A549 (cell line): ENCODE results near the gene STOX2. TPM values are rescaled to one million over a fixed set of nuclear protein-coding genes. Genes with fewer than 3 reads are reported as not detected.

Experiments
- ATAC-seq, 2 experiments: fragments of 200-7000 bp in 1 of 2; fragments of >200 bp in 1 of 2; cut with Nextera tagmentation in 1 of 2; cut with Tn5 transposase in 1 of 2; 3 replicates each; pipeline versions ENCODE4 v1.8.0 to v1.9.1; 2018 to 2020; ENCODE audit warnings: mild to moderate bottlenecking in 1 of 2, moderate library complexity in 1 of 2
- CTCF ChIA-PET: fragments of 300-600 bp; sonication (Branson Sonifier 250); formaldehyde crosslinking; extraction: SDS; loops from one replicate; lab custom pipeline; 2021; ENCODE audit warnings: antibody characterized with exemption, inconsistent platforms; lab: Yijun Ruan, JAX
- POLR2A ChIA-PET: fragments of 350-600 bp; formaldehyde crosslinking; extraction: SDS; loops from one replicate; lab custom pipeline; 2021; ENCODE audit warnings: antibody characterized with exemption, inconsistent platforms; lab: Yijun Ruan, JAX
- DNase-seq, 2 experiments: peaks; one replicate each; pipeline versions ENCODE4 v3.0.0 to v3.0.0-alpha.2; 2011 to 2016; ENCODE audit warnings: low read depth in 1 of 2, low spot score in 1 of 2
- FAIRE-seq: peaks from 2 replicates; lab custom pipeline; 2011; peaks lifted over from hg19 to GRCh38; lab: Jason Lieb, UNC
- H3K27ac ChIP-seq, 2 experiments: fragments of >200 bp; sonication (Bioruptor Twin); formaldehyde crosslinking; 3 replicates each; pipeline ENCODE4 v1.5.1; 2016 to 2017
- H3K4me1 ChIP-seq: fragments of >200 bp; sonication (Bioruptor Twin); formaldehyde crosslinking; 3 replicates; pipeline ENCODE4 v1.6.1; 2016
- H3K4me2 ChIP-seq: fragments of >200 bp; sonication (Bioruptor Twin); formaldehyde crosslinking; 3 replicates; pipeline ENCODE4 v1.6.1; 2016
- H3K4me3 ChIP-seq: fragments of >200 bp; sonication (Bioruptor Twin); formaldehyde crosslinking; 3 replicates; pipeline ENCODE4 v1.5.1; 2016
- H3K9me3 ChIP-seq: fragments of >200 bp; sonication (Bioruptor Twin); formaldehyde crosslinking; 3 replicates; pipeline ENCODE4 v1.6.1; 2016
- BCL3 ChIP-seq: fragments of >200 bp; sonication (Bioruptor Twin); formaldehyde crosslinking; IDR thresholded peaks from 3 replicates; pipeline ENCODE4 v1.6.1; 2016
- BHLHE40 ChIP-seq: IDR thresholded peaks from 2 replicates; pipeline ENCODE4 v1.6.1; 2012; ENCODE audit warnings: low read depth, low read length, inconsistent platforms
- CBX2 ChIP-seq: fragments of 200-600 bp; sonication (generic); IDR thresholded peaks from 2 replicates; pipeline ENCODE4 v1.6.1; 2016; ENCODE audit warnings: low read depth, mild to moderate bottlenecking, borderline replicate concordance
- CBX8 ChIP-seq: fragments of 200-600 bp; sonication (generic); IDR thresholded peaks from 2 replicates; pipeline ENCODE4 v1.6.1; 2016
- CEBPB ChIP-seq, 2 experiments: fragments of >200 bp in 1 of 2; sonication (Bioruptor Twin) in 1 of 2; formaldehyde crosslinking in 1 of 2; IDR thresholded peaks; 2 replicates each; pipeline ENCODE4 v1.6.1; 2012 to 2016
- CHD2 ChIP-seq: fragments of 150-350 bp; IDR thresholded peaks from 2 replicates; pipeline ENCODE4 v1.6.1; 2014; ENCODE audit warnings: low read length; ENCODE audit not compliant: partially characterized antibody
- CTCF ChIP-seq: fragments of >200 bp; sonication (Bioruptor Twin); formaldehyde crosslinking; IDR thresholded peaks from 3 replicates; pipeline ENCODE4 v1.5.1; 2016
- E2F6 ChIP-seq: IDR thresholded peaks from 2 replicates; pipeline ENCODE4 v1.6.1; 2012; ENCODE audit warnings: low read depth, borderline replicate concordance
- EP300 ChIP-seq, 2 experiments: fragments of >200 bp; sonication (Bioruptor Twin); formaldehyde crosslinking; IDR thresholded peaks; 2 replicates in 1 of 2; 3 replicates in 1 of 2; pipeline ENCODE4 v1.6.1; 2016 to 2017
- ESRRA ChIP-seq: fragments of 150-350 bp; IDR thresholded peaks from 2 replicates; pipeline ENCODE4 v1.6.1; 2014; ENCODE audit warnings: mild to moderate bottlenecking, low read length, borderline replicate concordance
- FOSL2 ChIP-seq, 2 experiments: fragments of 450-650 bp in 1 of 2; fragments of >200 bp in 1 of 2; sonication (Bioruptor Twin) in 1 of 2; formaldehyde crosslinking; IDR thresholded peaks; 2 replicates each; pipeline versions ENCODE4 v1.5.0 to v1.6.1; 2016 to 2020; ENCODE audit warnings: mild to moderate bottlenecking in 1 of 2, moderate library complexity in 1 of 2
- FOXS1 ChIP-seq: fragments of 250-450 bp; sonication (Bioruptor Pico); IDR thresholded peaks from 2 replicates; pipeline ENCODE4 v1.5.0; 2020; ENCODE audit warnings: mild to moderate bottlenecking, moderate library complexity
- GATA3 ChIP-seq: IDR thresholded peaks from 2 replicates; pipeline ENCODE4 v1.6.1; 2012; ENCODE audit warnings: borderline replicate concordance
- HEYL ChIP-seq: fragments of 250-450 bp; sonication (Bioruptor Pico); IDR thresholded peaks from 2 replicates; pipeline ENCODE4 v1.8.0; 2021; ENCODE audit warnings: mild to moderate bottlenecking, moderate library complexity
- HMGXB4 ChIP-seq: fragments of 250-450 bp; sonication (Bioruptor Pico); IDR thresholded peaks from 2 replicates; pipeline ENCODE4 v1.5.0; 2021; ENCODE audit warnings: mild to moderate bottlenecking, moderate library complexity, borderline replicate concordance
- HOXB5 ChIP-seq: fragments of 250-450 bp; sonication (Bioruptor Pico); IDR thresholded peaks from 2 replicates; pipeline ENCODE4 v1.5.0; 2020; ENCODE audit warnings: mild to moderate bottlenecking, moderate library complexity
- JUNB ChIP-seq: fragments of >200 bp; sonication (Bioruptor Twin); formaldehyde crosslinking; IDR thresholded peaks from 2 replicates; pipeline ENCODE4 v1.6.1; 2016
- MAFK ChIP-seq: fragments of 450-650 bp; IDR thresholded peaks from 2 replicates; pipeline ENCODE4 v1.6.1; 2014; ENCODE audit not compliant: partially characterized antibody
- NPAS2 ChIP-seq: fragments of 250-450 bp; sonication (Bioruptor Pico); IDR thresholded peaks from 2 replicates; pipeline ENCODE4 v1.8.0; 2022; ENCODE audit warnings: mild to moderate bottlenecking, moderate library complexity, borderline replicate concordance
- PHF8 ChIP-seq: fragments of 200-600 bp; sonication (generic); IDR thresholded peaks from 2 replicates; pipeline ENCODE4 v1.6.1; 2016; ENCODE audit warnings: low read depth, mild to moderate bottlenecking, antibody characterized with exemption, moderate library complexity, borderline replicate concordance
- POLR2AphosphoS2 ChIP-seq: conservative IDR thresholded peaks from 2 replicates; pipeline ENCODE4 v1.6.1; 2012; ENCODE audit warnings: low read length, improper control_type of control experiment, inconsistent platforms
- RARB ChIP-seq: fragments of 250-450 bp; sonication (Bioruptor Pico); IDR thresholded peaks from 2 replicates; pipeline ENCODE4 v1.8.0; 2021; ENCODE audit warnings: mild to moderate bottlenecking, moderate library complexity
- RCOR1 ChIP-seq: fragments of 150-350 bp; IDR thresholded peaks from 2 replicates; pipeline ENCODE4 v1.6.1; 2014; ENCODE audit warnings: antibody characterized with exemption, low read length, low read depth
- REST ChIP-seq: fragments of 200-600 bp; sonication (generic); IDR thresholded peaks from 2 replicates; pipeline ENCODE4 v1.6.1; 2016; ENCODE audit warnings: antibody characterized with exemption, mild to moderate bottlenecking, moderate library complexity
- RNF2 ChIP-seq: fragments of 200-600 bp; sonication (generic); IDR thresholded peaks from 2 replicates; pipeline ENCODE4 v1.6.1; 2016; ENCODE audit warnings: low read depth, mild to moderate bottlenecking, antibody characterized with exemption, moderate library complexity, borderline replicate concordance
- SMC3 ChIP-seq: fragments of >200 bp; sonication (Bioruptor Twin); formaldehyde crosslinking; IDR thresholded peaks from 3 replicates; pipeline ENCODE4 v1.6.1; 2018; ENCODE audit warnings: inconsistent platforms
- SREBF2 ChIP-seq: fragments of 450-650 bp; IDR thresholded peaks from 2 replicates; pipeline ENCODE4 v1.6.1; 2014; ENCODE audit warnings: mild to moderate bottlenecking, moderate library complexity
- WGBS: methylation state at CpG from one replicate; pipeline ENCODE4 v1.1.6; 2017; ENCODE audit errors: missing lambda C conversion rate; 5-methylcytosine and 5-hydroxymethylcytosine counted together
- polyA plus RNA-seq, 4 experiments: library from polyadenylated mRNA; depleted of rRNA in 3 of 4; stranded (reverse); fragments of >200 nt; fragmentation: RNase III in 1 of 4; extraction: RNeasy Plus Mini Kit Qiagen cat#74134 plus additional on column Dnase treatment in 1 of 4; gene quantifications; 2 replicates in 3 of 4; 3 replicates in 1 of 4; pipeline ENCODE4 v1.2.3, GENCODE V29; 2011 to 2017

Gene STOX2
- polyA plus RNA-seq, 2 of the 4 experiments (the other 2 are of a cell fraction) = 2.7 to 5.2 TPM

GRCh38 chr4:183909801-183910200, 4.7 kb downstream of the STOX2 start:
- Histone ChIP-seq H3K9me3 (no peaks in the 10 kb centered on the region), H3K4me1 (0 out of 3 replicates have a peak, but pooled peaks cover under 1% of the 10 kb centered on the region), H3K27ac (no peak overlapping the region), H3K4me3 (no peak overlapping the region), H3K4me2 (no peak overlapping the region)
- no peak for TF ChIP-seq RNF2
- no peak for TF ChIP-seq JUNB
- no peak for TF ChIP-seq CTCF
- no peak for TF ChIP-seq NPAS2 (CRISPR knock-in tag)
- TF ChIP-seq CBX8 = no peak
- no peak for TF ChIP-seq HMGXB4
- no peak for TF ChIP-seq FOSL2 (IDR thresholded peaks at IDR 0.05)
- no peak for TF ChIP-seq FOSL2 (CRISPR knock-in tag; IDR thresholded peaks at IDR 0.05)
- no peak for TF ChIP-seq SREBF2
- TF ChIP-seq RARB (CRISPR knock-in tag) = no peak
- TF ChIP-seq ESRRA = no peak
- no peak for TF ChIP-seq E2F6
- no peak for TF ChIP-seq HOXB5 (CRISPR knock-in tag)
- TF ChIP-seq SMC3 = no peak
- TF ChIP-seq PHF8 = no peak
- no peak for TF ChIP-seq CBX2
- no peak for TF ChIP-seq HEYL (CRISPR knock-in tag)
- no peak for TF ChIP-seq FOXS1 (CRISPR knock-in tag)
- no peak for TF ChIP-seq BCL3
- no peak for FAIRE-seq
- POLR2A ChIA-PET = no interaction called here
- no peak for ATAC-seq
- DNase-seq = no peak
- CTCF ChIA-PET = no interaction called here
- 84% methylated on average over 5 of the region's 5 CpGs for WGBS

GRCh38 chr4:183912585-183912984, 7.5 kb downstream of the STOX2 start:
- H3K4me3 ChIP-seq = no peak overlapping the region
- H3K4me1 ChIP-seq = no peaks in the 10 kb centered on the region
- WGBS = 87% methylated on average over 8 of the region's 8 CpGs
- POLR2A ChIA-PET = no interaction called here
- H3K4me2 ChIP-seq = no peak overlapping the region
- no peak for ATAC-seq
- TF ChIP-seq BCL3 (no peak), E2F6 (no peak), RCOR1 (no peak), POLR2AphosphoS2 (no peak), MAFK (no peak), SMC3 (no peak), CEBPB (IDR thresholded peaks at IDR 0.05) (no peak), NPAS2 (CRISPR knock-in tag) (no peak), BHLHE40 (no peak), CHD2 (no peak), EP300 (IDR thresholded peaks at IDR 0.05) (no peak), GATA3 (no peak), REST (no peak)
- no peak for DNase-seq
- no peaks in the 10 kb centered on the region for H3K9me3 ChIP-seq
- no peak overlapping the region for H3K27ac ChIP-seq
- CTCF ChIA-PET = interaction anchor here (1.0 kb wide), 1 partner anchor 21 kb away, joined by 3 read pairs; no protein-coding TSS in a partner anchor
- no peak for FAIRE-seq
